DMS 273 (cell line): Measurements from ENCODE around the gene HEXIM1.
A peak's percentile ranks its signal among the peaks of the same experiment; 100 is the strongest.
"Not testable (repeated sequence)": the region's sequence is repeated elsewhere in the genome, so short reads cannot be mapped to it uniquely, and the experiment has no call there.

Experiments used
- DNase-seq: peaks from one replicate; lab custom pipeline; 2025; ENCODE audit not compliant: unreplicated experiment; lab: John Stamatoyannopoulos, UW

The HEXIM1 gene

GRCh38 chr17:45112559-45113423, 35.5 kb upstream of the HEXIM1 start:
- DNase-seq = no peak

- DNase-seq = no peak
Observed at GRCh38 chr17:45113424-45113754, 34.9 kb upstream of the HEXIM1 start.

- no peak for DNase-seq
Observed at GRCh38 chr17:45114117-45114932, 34.0 kb upstream of the HEXIM1 start.

GRCh38 chr17:45115015-45115625, 33.2 kb upstream of the HEXIM1 start:
- DNase-seq = no peak

- no peak for DNase-seq
Observed at GRCh38 chr17:45115871-45116270, 32.4 kb upstream of the HEXIM1 start.

DNA sequence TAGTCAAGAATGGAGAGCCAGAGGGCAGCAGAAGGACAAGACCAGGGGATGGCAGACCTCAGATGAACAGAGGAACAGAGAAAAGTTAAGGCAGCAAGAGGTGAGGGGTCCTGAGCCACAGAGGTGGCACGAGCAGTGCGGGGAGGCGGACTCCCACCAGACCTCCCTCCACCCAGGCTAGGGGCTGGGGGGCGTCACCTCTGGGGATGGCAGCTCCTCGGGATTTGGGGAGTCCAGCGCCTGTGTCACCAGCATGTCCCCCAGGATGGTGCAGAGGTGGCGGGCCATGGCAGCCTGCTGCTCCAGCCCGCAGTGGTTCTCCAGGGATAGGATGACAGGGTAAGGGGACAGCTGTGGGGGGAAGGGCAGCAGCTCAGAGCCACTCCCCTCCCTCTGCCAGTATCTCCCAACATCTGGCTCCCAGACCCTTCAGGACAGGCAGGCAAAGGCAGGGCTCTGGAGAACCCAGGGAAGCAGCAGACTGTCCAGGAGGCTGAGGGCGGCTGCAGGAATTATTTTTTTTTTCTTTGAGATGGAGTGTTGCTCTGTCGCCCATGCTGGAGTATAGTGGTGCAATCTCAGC, 31.8 kb upstream of the HEXIM1 start:
- DNase-seq = peak; percentile 44

DNA sequence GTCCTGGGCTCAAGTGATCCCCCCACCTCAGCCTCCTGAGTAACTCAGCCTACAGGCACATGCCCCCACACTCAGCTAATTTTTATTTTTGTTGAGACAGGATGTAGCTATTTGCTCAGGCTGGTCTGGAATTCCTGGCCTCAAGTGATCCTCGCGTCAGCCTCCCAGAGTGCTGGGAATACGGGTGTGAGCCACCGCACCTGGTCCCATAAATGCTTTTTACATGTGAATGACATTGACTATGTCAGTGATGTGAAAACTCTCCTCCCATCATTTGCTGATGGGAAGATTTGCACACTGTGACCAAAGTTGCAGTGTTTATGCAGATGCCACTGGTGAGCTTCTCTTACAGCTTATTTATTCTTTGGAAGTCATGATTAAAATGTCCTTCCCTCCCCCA, 30.9 kb upstream of the HEXIM1 start:
- no peak for DNase-seq

DNA sequence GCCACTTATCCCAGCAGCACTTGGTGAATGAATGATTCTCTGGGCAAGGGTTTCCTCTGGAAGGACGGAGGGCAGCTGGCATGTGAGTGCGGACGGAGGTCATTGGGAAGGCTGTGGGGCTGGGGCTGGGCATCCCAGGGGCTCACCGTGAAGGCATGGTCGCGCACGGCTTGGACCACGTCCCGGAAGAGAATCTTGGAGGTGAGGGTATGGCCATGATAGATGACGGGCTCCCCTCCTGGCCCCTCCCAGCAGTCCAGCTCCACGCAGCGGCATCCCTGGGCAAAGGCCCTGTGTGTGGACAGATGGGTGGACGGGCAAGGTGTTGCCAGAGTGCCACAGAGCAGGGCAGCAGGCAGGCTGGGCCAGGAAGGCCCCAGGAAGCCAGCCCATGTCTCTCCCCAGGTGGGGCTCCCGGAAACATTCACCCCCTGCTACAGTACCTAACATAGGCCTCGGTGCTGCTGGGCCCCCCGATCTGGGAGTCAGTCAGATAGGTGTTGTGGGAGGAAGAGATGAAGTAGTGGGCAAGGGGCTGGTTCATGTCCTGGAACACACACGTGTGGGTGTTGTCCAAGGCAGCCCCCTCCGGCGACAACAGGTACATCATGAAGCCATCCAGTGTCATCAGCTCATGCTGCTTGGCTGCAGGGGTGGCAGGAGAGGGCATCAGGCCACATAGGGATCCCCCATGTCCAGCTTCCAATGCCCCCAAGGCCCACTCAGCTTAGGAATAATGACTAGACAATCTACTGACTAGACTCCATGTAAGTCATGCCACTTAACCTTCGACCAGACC, 30.2 kb upstream of the HEXIM1 start:
- DNase-seq = no peak

- no peak for DNase-seq
Observed at GRCh38 chr17:45118691-45119090, 29.6 kb upstream of the HEXIM1 start.

- DNase-seq = no peak
Observed at GRCh38 chr17:45119964-45120363, 28.3 kb upstream of the HEXIM1 start.

GRCh38 chr17:45120558-45120957, 27.7 kb upstream of the HEXIM1 start:
- no peak for DNase-seq

DNA sequence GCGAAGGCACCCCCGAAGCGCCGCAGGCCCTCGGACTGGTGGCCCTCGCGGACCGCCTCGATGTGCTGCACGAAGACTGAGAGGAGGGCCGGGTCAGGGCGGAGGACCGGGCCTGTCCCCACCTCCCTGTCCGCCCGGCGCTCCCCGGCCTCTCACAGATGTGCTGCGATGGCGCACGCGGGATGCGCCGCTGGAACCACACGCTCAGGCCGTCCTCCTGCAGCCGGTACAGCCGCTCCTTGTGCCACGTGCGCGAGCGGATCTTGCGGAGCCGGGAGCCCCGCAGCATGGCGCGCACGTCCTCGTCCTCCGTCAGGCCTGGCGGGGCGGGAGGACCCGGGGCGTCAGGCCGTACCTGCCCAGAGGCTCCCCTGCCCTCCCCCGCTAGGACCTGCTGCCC, 27.2 kb upstream of the HEXIM1 start:
- no peak for DNase-seq

DNA sequence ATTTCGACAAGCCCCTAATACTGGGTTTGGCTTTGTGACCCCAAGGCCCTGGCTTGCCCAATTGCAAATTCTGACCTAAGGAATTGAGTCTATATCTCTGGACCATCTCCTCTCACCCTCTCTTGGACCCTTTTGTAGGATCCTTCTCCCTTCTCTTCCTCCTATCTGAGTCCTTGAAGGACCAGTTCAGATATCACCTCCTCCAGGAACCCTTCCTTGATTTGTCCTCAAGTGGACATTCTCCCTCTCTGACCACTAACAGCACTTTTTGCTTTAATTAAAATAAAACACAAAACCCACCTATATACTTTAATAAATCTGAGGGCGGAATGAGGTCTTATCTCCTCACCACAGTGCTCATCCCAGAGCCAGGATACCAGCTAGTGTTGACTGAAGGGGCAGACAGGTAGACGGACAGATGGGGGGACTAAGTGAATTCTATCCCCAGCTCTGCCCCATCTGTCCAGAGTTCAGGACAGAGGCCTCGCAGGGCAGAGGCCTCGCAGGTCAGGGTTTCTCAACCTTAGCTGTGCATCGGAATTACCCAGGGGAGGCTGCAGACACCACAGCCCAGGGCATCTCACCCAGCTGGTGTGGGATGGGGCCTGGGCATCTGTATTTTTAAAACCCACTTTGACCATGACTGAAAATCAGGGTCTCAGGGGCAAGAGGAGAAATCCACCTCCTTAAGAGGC, 25.1 kb upstream of the HEXIM1 start:
- DNase-seq = no peak

DNA sequence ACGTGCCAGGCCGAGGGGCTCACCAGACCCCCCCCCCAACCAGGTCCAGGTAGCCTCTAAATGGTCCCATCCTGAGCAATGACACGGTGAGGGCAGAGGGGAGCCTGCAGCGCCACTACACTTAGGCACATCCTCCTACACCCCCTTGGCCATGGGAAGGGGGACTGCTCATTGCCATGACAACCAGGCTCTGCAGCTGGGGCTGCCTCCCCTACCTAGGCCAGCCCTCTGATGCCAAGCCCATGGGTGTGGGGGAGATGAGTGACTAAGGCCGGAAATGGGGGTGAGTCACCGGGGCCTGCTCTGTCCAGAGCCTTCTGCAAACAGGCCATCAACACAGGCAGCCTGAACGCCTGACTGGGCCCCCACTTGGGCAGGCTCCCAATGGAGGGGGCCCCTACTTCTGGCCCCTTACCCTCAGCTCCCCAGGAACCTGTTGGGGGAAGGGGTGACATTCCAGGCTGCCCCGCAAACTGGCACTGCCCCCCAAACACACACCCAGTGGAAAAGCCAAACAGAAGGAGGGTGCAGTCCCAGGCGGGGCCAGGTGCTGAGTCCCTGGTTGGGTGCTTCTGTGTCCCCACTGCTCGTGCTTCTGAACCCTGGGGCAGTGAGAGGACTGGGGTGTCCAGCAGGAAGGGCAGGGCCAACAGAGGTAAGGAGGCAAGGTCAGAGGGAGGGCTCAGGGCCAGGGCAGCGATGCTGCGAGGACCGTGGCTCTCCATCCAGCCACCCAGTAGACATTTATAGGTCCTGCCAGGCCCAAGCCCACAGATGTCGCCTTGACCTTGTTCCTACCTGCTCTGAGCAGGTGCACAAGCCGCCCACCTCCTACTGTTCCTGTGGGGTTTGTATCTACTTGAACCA, 24.1 kb upstream of the HEXIM1 start:
- DNase-seq = peak; percentile 53

DNA sequence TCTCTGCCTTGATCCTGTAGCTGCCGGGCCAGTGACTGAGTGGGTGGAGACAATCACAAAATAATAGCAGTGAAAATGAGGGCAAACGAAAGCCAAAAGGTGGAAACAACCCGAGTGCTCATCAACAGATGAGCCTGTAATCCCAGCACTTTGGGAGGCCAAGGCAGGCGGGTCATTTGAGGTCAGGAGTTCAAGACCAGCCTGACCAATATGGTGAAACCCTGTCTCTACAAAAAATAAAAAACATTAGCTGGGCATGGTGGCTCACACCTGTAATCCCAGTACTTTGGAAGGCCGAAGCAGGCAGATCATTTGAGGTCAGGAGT, 23.5 kb upstream of the HEXIM1 start:
- DNase-seq = not testable (repeated sequence)

DNA sequence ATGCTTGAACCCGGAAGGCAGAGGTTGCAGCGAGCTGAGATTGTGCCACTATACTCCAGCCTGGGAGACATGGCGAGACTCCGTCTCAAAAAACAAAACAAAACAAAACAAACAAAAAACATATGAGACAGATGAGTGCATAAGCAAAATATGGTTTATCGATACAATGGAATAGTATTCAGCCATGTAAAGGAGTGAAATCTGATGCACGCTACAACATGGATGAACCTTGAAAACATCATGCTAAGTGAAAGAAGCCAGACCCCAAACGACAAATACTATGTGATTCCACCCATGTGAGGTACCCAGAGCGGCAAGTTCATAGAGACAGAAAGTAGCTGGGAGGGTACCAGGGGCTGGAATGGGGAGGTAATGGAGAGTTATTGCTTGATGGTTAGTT, 22.8 kb upstream of the HEXIM1 start:
- no peak for DNase-seq

- DNase-seq = no peak
Observed at GRCh38 chr17:45127207-45127547, 21.1 kb upstream of the HEXIM1 start.

GRCh38 chr17:45127548-45128300, 20.6 kb upstream of the HEXIM1 start:
- peak; percentile 58 for DNase-seq

GRCh38 chr17:45128331-45128730, 19.9 kb upstream of the HEXIM1 start:
- DNase-seq = no peak
